DMS79 (cell line): Measurements from ENCODE around the gene PEX6.
A peak's percentile ranks its signal among the peaks of the same experiment; 100 is the strongest.
"Not testable (repeated sequence)": the region's sequence is repeated elsewhere in the genome, so short reads cannot be mapped to it uniquely, and the experiment has no call there.

Experiments used
- DNase-seq: peaks from one replicate; lab custom pipeline; 2025; lab: John Stamatoyannopoulos, UW

PEX6 gene

DNA sequence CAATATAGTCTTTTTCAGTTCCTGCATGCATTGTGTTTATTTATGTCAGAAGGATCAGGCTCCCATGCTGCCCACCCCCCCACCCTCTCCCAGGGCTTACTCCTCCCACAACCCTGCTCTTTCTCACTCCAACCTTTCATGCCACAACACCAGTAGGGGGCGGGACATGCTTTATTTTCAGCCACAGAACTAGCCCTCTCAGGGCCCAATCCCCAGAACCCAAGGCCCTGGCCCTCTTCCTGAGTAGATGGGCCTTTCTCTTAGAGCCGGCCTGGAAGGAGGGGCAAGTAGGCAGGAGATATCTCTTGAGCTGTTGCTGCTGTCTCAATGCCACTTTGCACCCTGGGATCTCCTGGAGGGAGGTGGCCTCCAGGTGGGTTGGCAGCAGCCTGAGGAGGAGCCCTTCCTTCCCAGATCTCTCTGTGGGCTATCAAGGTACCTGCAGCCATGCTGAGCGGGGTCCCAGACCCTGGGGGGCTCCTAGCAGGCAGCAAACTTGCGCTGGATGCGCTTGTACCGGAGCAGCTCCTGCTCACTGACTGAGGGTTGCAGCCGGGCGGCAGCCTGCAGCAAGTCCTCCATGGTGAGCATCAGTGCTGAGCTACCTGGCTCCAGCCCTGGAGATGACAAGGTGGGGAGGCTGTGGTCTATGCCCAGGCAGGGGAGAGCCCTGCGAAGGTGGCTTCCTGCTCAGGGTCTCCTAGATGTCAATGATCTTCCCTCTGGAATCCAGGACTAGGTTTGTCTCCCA lies 15.0 kb downstream of the PEX6 start:
- no peak for DNase-seq

DNA sequence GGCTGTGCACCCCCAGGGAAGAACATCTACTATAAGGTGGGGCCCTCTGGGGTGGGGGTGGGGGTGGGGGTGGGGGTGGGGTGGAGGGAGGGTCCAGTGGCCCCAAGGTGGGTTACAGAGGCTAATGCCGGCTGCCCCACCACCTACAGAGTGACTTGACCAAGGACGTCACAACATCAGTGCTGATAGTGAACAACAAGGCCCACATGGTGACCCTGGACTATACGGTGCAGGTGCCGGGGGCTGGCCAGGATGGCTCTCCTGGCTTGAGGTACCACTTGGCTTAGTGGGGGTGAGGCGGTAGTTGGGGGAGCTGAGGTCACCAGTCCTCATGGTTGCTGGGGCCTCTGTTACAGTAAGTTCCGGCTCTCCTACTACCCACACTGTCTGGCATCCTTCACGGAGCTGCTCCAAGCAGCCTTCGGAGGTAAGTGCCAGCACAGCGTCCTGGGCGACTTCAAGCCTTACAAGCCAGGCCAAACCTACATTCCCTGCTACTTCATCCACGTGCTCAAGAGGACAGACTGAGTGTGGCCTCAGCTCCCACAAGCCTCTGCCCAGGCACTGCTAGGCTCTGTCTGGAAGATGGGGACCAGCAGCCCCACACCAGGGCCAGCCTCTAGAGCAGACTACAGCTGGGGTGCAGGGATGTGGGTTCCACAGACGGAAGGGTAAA lies 15.7 kb downstream of the PEX6 start:
- no peak for DNase-seq

DNA sequence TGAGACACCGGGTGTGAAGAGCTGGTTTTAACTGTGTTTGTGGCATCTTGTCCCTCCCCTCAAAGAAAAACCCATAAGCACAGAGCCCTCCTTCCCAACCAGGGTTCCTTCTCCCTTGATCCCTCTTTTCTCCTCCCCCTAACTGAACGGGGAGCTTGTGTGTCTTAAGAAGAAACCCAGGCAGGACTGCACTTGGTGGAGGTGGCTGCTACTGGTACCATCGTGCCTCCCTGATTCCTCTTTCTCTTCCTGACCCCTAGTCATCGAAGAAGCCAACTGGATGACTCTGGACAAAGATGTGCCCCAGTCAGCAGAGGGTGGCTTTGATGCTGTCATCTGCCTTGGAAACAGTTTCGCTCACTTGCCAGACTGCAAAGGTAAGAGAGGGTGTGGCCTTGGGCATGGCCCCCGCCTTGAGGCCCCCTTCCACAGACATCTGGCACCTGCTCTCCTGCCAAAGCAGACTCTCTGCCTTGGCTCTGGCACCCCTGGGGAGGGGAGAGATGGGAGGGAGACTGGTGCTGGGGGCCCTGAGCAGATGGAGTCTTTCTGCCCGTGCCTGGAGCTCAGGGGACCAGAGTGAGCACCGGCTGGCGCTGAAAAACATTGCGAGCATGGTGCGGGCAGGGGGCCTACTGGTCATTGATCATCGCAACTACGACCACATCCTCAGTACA lies 16.3 kb downstream of the PEX6 start:
- no peak for DNase-seq

DNA sequence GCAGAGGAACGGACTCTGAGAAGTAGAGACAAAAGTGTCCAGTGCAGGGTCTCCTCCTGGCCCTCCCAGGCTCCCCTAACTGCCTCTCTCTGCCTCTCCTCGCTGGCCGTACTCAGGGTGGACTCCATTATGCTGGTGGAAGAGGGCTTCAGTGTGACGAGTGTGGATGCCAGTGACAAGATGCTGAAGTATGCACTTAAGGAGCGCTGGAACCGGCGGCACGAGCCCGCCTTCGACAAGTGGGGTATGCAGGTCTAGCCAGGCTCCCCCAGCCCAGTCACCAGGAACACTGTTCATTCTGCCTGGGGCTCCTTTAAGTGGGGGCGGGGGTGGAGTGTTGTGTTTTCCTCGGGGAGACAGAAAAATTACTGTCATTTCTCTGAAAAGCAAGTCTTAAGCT lies 16.9 kb downstream of the PEX6 start:
- no peak for DNase-seq

DNA sequence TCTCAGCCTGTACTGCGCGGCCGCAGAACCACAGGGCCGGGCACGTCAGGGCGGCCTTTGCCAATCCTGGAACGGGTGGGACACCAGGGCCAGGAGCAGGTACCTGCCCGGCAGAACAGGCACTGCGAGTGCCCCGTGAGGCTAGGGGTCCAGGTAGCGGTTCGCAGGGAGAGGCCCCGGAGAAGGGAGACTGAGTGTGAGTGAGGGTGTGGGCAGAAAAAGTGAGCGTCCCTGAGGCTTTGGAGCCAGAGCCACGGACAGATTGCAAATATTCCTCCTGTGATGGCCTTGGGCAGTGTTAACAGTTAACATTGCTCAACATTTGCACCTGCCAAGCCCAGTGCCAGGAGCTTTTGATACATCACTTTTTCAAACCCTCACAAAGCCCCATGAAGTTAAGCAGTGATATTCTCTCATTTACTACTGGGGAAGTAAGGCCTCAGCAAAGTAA lies 17.9 kb downstream of the PEX6 start:
- no peak for DNase-seq

DNA sequence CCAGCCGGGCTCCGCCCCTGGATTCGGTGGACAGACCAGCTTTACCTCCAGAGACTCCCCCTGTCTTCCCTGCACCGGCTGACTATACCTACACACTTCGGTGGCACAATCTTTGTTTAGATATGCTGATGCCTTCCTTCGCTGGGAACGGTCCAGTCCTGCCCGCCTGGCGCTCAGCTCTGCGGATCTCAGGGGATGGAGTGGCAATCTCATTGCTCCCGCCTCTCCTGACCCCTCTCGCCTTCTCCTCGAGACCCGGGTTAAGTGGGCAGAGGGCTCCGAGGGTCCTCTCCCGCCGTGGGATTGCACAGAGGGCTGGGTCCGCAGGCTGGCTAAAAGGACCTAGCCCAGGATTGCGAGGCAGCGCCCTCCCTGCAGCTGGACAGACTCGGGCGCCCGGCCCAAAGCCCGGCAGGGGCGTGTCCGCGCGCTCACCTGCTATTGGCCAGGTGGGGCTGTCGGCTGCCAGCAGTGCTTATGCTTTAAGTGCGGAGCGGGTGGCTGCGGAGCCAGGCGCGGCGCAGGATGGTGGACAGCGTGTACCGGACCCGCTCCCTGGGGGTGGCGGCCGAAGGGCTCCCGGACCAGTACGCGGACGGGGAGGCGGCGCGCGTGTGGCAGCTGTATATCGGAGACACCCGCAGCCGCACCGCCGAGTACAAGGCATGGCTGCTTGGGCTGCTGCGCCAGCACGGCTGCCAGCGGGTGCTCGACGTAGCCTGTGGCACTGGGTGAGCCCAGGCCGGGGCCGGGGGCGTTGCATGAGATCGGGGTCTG lies 18.6 kb downstream of the PEX6 start, which contains the start of gene GNMT:
Gene GNMT (plus strand): TSS at position 512 of the 777 bp plus-strand sequence. CDS start 14 bp downstream, at position 526.
- peak; percentile 47 for DNase-seq

DNA sequence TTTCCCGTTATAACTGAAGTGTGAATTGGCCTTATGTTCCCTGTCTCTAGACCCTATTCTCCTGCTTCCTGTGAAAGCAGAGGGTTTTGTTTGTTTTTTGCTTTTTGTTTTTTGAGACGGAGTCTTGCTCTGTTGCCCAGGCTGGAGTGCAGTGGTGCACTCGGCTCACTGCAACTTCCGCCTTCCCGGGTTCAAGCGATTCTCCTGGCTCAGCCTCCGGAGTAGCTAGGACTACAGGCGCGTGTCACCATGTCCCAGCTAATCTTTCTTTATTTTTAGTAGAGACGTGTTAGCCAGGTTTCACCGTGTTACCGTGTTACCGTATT lies 19.1 kb downstream of the PEX6 start:
- no peak for DNase-seq

DNA sequence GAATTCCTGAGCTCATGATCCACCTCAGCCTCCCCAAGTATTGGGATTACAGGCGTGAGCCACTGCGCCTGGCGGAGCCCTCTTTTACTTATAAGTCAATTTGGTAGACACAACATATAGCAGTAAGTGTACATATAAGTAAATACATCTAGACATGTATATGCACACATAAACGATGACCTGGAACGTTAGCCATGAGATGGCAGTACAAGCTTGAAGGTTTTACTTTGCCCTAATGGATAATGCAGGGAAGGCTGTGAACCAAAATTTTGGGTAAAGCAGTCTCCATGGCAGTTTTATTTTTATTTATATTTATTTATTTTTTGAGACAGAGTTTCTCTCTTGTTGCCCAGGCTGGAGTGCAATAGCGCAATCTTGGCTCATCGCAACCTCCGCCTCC lies 20.9 kb downstream of the PEX6 start:
- no peak for DNase-seq

DNA sequence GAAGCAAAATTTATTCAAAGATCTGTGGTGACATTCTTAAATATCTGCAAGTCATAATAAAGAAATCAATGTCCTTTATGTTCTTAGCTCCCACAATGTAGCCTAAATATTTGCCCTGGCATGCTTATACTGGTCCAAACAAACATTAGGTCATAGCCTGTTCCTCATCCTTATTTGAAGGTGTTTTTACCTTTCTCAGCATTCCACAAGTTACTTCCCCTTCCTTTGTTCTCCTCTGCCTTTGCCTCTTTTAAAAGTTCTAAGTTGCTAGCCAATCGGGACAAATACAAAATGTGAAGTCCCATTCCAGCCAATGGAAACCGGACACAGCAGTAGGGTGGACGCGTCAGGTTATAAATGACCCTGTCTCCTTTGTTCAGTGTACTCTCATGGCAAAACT lies 24.6 kb downstream of the PEX6 start:
- not testable (repeated sequence) for DNase-seq

DNA sequence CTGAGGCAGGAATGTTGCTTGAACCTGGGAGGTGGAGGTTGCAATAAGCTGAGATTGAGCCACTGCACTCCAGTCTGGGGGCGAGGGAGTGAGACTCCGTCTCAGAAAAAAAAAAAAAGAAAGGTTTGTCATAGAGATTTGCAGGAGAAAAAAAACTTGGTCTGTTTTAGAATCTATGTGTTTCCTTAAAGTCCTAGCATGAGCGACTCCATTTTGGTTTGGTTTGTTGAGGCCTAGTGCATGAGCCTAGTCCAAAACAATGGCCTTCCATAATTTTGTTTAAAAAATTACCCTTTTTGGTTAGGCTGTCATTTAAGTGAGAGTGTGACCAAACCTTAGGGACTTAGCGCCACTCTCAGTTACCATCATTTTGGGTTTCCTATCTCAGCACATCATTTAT lies 26.6 kb downstream of the PEX6 start:
- no peak for DNase-seq

DNA sequence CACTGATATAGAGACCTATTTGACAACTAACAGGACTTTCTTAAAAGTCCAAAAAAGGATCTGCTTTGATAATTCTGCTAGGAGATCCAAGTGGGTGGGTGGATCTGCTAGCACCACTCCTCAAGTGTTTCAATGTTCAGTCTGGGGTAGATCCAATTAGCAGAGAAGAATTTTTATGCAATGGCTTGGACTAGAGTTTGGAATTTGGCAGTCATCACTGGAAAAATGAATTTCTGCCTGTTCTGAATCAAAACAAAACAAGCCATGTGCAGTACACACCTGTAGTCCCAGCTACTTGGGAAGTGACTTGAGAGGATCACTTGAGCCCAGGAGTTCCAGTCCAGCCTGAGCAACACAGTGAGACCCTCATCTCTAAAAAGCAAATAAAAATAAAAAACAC lies 31.0 kb downstream of the PEX6 start:
- DNase-seq, result no peak

DNA sequence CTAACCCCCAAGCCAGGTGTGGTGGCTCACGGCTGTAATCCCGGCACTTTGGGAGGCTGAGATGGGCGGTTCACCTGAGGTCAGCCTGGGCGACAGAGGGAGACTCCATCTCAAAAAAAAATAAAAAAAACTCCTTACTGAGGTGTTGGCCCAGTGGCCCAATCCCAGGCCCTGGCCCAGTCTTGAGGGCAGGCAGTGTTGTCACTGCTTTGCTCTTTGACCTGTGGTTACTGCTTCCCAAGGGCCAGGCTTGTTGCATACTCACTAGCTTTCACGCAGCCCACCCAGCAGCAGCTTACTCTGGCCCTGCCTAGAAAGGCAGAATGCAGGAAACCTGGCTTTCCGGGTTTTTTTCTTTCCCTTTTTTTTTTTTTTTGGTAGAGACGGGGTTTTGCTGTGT lies 36.5 kb downstream of the PEX6 start:
- no peak for DNase-seq

DNA sequence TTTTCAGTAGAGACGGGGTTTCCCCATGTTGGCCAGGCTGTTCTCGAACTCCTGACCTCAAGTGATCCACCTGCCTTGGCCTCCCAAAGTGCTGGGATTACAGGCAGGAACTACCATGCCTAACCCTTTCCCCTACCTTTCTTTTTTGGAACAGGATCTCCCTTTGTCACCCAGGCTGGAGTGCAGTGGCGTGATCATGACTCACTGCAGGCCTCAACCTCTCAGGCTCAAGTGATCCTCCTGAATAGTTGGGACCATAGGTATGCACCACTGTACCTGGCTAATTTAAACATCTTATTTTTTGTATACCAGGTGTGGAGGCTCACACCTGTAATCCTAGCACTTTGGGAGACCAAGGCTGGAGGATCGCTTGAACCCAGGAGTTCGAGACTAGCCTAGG lies 37.6 kb downstream of the PEX6 start:
- not testable (repeated sequence) for DNase-seq

DNA sequence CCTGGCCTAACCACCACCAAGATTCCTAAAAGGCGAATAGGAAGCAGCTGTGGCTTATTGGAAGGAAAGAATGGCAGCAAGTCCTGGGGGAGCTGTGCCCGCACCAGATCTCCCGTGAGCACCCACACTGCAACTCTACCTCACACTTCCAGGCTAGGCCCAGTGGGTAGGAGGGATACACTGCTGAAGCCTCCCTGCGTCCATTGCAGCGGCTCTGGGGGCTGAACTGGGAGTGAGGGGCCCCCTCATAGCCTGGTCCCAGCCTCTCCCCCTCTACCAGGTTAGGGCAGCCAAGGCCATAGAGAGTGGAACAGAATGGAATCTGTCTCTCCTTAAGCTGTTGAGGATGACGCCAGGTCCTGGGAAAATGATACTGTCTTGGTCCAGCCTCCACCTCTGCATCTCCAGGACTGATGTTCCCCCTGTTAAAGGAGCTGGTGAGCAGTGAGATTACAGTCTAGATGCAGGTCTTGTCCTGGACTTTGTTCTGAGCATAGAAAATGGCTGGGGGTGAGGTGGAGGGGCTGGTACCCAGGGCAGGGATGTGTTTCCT lies 38.4 kb downstream of the PEX6 start:
- DNase-seq, result no peak

DNA sequence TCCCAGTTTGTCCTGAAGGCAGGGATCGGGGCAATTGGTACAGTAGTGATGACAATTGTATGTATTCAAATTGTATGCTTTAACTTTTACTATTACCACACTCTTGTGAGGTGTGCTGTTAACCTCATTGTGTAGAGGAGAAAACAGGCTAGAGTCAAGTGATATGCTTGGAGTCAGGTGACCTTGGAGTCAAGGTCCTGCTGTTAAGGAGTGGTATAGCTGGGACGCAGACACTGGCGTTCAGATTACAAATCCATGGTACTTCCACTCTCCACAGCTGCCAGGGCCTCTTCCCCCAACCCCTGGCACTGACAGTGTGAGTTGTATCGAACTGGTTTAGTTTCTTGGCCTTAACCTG lies 39.2 kb downstream of the PEX6 start:
- DNase-seq, result no peak

DNA sequence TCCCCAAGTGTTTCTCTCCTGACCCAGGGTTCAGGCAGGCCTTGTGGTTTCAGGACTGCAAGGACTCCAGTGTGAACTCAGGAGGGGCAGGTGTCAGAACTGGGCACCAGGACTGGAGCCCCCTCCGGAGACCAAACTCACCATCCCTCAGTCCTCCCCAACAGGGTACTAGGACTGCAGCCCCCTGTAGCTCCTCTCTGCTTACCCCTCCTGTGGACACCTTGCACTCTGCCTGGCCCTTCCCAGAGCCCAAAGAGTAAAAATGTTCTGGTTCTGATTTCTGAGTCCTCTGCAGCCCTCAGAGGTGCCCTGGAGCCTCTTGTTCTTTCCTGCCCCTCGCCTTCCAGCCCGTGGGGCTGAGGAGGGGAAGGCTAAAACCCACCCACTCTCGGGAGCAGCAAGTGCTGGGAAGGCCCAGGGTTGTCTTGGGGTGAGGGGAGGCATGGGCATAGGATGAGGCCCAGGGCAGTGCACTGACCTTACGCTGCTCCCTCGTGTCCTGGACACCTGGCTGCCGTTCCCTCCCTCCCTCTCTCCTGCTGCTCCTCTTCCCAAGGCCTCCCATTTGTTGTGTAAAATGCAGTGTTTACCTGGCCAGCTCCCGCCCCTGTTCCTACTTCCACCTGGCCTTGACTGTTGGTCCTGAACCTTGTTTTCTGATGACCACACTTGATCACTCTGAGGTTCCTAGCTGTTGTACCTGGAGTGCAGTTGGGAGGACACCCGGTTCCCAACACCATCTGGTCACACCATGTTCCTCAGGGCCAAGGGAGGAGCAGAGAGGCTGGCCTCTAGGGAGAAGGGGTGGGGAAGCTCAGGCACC lies 39.8 kb downstream of the PEX6 start:
- DNase-seq, result no peak

DNA sequence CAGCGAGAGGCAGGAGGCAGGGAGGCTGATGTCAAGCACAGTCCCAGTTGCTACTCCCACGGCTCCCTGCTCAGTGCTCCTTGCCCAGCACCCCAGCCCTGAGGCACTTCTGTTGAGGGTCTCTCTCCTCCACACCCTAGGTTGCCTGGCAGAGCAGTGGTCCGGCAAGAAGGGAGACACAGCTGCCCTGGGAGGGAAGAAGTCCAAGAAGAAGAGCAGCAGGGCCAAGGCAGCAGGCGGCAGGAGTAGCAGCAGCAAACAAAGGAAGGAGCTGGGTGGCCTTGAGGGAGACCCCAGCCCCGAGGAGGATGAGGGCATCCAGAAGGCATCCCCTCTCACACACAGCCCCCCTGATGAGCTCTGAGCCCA lies 40.6 kb downstream of the PEX6 start:
- no peak for DNase-seq

DNA sequence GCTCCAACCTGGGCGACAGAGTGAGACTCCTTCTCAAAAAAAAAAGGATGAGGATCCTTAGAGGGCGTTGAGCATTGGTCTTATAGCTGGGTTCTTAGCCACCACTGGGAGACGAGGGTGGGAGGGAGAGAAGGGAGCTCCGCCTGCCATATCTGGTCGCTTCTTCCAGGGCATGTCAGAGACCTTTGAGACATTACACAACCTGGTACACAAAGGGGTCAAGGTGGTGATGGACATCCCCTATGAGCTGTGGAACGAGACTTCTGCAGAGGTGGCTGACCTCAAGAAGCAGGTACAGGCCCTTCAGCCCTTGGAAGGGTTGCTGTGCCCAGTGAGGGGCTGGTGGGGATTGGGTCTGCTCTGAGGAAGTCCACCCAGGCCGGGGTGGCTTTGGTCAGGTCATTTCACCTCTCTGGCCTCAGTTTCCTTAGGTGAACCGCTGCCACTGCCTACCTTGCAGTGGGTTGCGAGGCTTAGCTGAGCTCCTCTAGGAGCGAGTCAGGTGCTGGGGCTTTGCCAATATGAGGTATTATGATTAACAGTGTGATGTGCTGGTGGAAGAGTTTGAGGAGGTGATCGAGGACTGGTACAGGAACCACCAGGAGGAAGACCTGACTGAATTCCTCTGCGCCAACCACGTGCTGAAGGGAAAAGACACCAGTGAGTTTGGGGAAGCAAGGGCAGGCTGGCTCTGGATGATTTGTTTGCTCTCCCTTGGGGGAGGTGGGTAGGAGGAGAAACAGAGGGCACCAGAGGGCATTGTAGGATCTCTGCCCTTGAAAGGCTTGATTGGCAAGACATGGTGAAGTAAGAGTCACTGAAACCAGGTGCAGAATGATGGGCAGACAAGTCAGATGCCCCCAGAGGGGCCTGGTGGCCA lies 41.2 kb downstream of the PEX6 start:
- no peak for DNase-seq

DNA sequence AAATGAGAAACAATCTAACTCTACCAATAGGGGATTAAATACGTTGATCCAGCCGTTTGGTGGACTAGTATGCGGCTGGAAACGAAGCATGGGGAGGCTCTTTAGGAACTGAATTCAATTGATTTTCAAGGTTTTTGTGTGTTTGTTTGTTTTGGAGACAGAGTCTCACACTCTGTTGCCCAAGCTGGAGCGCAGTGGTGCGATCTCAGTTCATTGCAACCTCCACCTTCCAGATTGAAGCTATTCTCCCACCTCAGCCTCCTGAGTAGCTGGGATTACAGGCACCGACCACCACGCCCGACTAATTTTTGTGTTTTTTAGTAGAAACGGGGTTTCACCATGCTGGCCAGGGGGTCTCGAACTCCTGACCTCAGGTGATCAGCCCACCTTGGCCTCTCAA lies 42.6 kb downstream of the PEX6 start:
- DNase-seq, result no peak

DNA sequence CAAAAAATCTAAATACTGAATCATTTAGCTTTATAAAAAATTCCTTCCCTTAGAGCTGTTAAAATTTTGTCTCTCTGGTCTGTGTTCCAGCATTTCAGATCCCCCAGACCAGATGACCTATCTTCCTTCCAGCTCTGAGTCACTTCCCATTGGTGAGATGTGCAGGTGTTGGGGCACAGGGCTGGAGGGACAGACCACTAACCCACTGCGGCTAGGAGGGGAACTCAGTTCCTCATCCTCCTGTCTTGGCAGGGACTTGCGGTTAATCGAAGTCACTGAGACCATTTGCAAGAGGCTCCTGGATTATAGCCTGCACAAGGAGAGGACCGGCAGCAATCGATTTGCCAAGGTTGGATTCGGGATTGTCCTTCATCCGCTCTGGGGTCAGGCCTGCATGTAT lies 43.7 kb downstream of the PEX6 start:
- DNase-seq, result no peak
